GM19239 (cell line): ENCODE data around the gene APMAP.

Source experiments
- DNase-seq: peaks from one replicate; pipeline ENCODE4 v3.0.0; 2011; ENCODE audit warnings: low spot score; ENCODE audit not compliant: insufficient read length
- FAIRE-seq: peaks from 2 replicates; lab custom pipeline; 2011; peaks lifted over from hg19 to GRCh38; lab: Jason Lieb, UNC

APMAP gene

GRCh38 chr20:24915892-24916291 is 76.7 kb downstream of the APMAP start:
- FAIRE-seq (no peak), DNase-seq (no peak)

- FAIRE-seq = no peak
- no peak for DNase-seq
These were observed 77.1 kb downstream of the APMAP start for GRCh38 chr20:24915440-24915839.

GRCh38 chr20:24914388-24915241 is 77.9 kb downstream of the APMAP start:
- no peak for DNase-seq
- no peak for FAIRE-seq

GRCh38 chr20:24913076-24913628 is 79.4 kb downstream of the APMAP start:
- DNase-seq (no peak), FAIRE-seq (no peak)
